UCSD-AML1 (cell line): ENCODE measurements around the gene ASH1L.
"Not testable (repeated sequence)": the region's sequence is repeated elsewhere in the genome, so short reads cannot be mapped to it uniquely, and the experiment has no call there.

ENCODE experiments used
- DNase-seq: peaks from one replicate; lab custom pipeline; 2025; ENCODE audit not compliant: unreplicated experiment; lab: John Stamatoyannopoulos, UW

ASH1L gene

DNA sequence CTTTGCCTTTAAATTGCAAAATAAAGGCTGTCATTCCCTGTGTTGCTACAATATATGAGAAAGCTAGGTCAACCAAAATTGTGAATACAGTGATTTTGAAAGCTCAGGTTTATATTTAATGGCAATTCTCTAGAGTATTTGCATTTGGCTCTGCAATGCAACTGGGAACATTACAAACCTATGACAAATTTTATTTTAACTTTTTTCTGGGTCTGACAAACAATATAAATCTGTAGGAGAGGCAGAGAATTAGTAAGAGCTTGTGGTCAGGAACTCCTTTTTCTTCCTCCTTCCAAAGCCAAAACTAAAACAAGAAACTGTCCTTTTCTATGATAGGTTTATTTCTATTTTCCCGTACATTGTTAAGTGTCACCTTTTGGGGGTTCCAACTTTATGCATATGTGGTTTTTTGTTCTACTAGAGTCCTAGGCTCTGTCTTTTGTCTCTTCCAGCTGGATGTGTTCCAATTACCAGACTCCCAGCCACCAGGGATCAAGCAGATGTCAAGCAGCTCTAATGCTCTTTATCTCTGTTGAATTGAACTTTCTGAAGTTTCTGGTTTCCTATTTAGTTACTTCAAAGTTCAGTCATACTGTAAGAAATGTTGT lies 106.9 kb downstream of the ASH1L start:
- no peak for DNase-seq

DNA sequence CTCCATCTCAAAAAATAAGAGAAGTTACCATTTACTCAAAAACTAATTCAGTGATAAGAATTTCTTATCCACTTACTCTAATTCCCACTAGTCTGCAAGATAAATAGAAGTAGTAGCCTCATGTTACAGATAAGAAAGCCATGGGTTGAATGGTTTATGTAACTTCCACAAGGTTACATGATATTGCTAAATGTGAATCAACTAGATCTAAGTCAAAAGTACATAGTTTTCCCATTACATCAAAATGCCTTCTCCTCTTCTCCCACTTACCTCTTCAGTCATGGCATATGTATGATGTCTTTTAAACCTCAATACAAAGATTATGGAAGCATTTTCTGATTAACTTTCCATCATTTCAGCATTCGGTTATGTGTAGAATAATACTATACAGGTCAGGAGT lies 108.5 kb downstream of the ASH1L start:
- no peak for DNase-seq

DNA sequence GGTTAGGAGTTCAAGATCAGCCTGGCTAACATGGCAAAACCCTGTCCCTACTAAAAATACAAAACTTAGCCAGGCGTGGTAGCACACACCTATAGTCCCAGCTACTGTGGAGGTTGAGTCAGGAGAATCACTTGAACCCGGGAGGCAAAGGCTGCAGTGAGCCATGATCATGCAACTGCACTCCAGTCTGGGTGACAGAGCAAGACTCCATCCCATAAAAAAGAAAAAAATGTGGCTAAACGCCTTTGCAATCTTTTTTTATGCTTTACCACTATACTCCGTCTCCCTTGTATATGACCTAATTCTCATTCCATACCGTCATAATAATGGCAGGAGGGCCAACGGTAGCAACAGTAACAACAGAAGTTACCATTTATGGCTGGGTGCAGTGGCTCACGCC lies 109.5 kb downstream of the ASH1L start:
- no peak for DNase-seq

DNA sequence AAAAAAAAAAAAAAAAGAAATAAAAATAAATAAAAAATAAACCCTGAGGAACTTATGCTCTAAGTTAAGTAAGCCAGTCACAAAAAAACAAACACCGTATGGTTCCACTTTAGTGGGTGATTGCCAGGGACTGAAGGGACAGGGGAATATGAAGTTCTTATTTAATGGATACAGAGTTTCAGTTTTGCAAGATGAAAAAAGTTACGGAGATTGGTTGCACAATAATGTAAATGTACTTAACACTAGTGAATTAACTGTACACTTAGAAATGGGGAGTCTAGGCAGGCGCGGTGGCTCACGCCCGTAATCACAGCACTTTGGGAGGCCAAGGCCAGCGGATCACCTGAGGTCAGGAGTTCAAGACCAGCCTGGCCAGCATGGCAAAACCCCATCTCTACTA lies 111.4 kb downstream of the ASH1L start:
- no peak for DNase-seq

GRCh38 chr1:155442431-155442830 lies 120.2 kb downstream of the ASH1L start:
- DNase-seq, result not testable (repeated sequence)

GRCh38 chr1:155437405-155437804 lies 125.2 kb downstream of the ASH1L start:
- DNase-seq, result no peak

GRCh38 chr1:155433831-155434389 lies 128.7 kb downstream of the ASH1L start:
- DNase-seq, result not testable (repeated sequence)

DNA sequence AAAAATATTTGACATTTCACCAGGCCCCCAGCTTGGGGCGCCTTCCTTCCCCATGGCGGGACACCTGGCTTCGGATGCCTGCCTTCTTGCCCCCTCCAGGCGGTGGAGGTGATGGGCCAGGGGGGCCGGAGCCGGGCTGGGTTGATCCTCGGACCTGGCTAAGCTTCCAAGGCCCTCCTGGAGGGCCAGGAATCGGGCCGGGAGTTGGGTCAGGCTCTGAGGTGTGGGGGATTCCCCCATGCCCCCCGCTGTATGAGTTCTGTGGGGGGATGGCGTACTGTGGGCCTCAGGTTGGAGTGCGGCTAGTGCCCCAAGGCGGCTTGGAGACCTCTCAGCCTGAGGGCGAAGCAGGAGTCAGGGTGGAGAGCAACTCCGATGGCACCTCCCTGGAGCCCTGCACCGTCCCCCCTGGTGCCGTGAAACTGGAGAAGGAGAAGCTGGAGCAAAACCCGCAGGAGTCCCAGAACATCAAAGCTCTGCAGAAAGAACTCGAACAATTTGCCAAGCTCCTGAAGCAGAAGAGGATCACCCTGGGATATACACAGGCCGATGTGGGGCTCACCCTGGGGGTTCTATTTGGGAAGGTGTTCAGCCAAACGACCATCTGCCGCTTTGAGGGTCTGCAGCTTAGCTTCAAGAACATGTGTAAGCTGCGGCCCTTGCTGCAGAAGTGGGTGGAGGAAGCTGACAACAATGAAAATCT lies 129.3 kb downstream of the ASH1L start:
- DNase-seq, result not testable (repeated sequence)

DNA sequence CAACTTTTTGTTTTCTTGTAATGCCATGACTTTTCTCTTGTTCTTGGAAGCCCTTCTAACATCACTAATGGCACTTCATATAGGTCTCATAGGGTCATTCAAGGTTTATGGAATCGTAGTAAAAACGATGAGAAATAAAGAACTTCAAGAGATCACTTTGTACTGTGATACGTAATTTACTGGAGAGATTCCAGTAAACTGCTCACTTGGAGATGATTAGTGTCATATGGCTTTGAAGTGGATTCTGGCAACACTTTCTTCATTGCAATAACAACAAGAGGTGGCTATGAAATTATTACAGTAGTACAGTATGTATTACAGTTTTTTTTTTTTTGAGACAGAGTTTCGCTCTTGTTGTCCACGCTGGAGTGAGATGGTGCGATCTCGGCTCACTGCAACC lies 138.5 kb downstream of the ASH1L start:
- DNase-seq, result no peak

GRCh38 chr1:155420788-155421187 lies 141.8 kb downstream of the ASH1L start:
- no peak for DNase-seq

DNA sequence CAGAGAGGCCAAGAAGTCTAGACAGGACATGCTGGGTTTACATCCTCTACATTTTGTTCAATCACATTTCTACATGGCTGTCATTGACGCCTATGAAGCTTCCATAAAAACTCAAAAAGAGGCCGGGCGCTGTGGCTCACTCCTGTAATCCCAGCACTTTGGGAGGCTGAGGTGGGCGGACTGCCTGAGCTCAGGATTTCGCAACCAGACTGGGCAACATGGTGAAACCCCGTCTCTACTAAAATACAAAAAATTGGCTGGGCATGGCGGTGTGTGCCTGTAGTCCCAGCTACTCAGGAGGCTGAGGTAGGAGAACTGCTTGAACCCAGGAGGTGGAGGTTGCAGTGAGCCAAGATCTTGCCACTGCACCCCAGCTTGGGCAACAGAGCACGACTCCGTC lies 150.8 kb downstream of the ASH1L start:
- not testable (repeated sequence) for DNase-seq

DNA sequence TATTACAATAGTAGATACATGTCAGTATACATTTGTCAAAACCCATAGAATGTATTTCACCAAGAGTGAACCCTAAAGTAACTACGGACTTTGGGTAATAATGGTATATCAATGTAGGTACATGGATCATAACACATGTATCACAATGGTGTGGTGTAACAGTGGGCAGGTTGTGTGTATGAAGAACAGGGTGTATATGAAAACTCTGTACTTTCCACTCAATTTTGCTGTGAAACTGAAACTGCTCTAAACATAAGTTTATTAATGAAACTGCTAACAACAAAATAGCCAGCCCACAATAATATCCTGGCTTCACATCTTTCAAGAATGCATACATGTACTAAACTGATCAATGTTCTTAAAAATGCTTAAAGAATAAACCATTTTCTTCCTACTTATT lies 151.7 kb downstream of the ASH1L start:
- no peak for DNase-seq

DNA sequence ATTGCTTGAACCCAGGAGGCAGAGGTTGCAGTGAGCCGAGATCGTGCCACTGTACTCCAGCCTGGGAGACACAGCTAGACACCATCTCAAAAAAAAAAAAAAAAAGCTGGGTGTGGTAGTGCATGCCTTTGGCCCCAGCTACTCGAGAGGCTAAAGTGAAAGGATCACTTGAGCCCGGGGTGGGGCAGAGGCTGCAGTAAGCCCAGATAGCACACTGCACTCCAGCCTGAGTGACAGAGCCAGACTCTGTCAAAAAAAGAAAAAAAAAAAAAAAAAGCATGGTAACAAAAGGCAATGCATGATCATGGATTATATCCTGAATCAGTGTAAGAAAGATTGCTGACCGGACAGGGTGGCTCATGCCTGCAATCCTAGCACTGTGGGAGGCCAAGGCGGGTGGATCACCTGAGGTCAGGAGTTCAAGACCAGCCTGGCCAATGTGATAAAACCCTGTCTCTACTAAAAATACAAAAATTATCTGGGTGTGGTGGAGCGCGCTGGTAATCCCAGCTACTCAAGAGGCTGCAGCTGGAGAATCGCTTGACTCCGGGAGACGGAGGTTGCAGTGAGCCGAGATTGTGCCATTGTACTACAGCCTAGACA lies 165.6 kb downstream of the ASH1L start:
- no peak for DNase-seq

DNA sequence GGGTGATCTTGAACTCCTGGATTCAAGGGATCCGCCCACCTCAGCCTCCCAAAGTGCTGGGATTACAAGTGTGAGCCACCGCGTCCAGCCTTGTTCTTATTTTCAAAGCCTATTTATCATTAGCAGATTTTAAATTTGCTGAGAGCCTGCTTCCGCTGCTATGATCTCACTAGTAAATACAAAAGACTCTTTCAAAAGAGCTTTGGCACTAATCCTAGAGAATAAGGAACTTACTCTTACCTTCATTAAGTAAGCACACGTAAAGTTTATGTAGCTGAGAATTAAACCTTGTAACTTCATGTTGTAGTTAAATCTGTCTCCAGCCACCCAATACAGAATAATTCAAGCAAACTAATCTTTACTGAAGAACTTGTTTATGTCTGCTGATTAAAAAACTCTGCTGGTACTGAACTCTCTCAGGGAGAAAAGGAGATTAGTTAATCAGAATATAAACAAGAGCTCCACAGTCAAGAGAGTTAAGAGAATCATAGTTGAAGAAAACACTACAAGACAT lies 169.6 kb downstream of the ASH1L start:
- DNase-seq, result no peak

DNA sequence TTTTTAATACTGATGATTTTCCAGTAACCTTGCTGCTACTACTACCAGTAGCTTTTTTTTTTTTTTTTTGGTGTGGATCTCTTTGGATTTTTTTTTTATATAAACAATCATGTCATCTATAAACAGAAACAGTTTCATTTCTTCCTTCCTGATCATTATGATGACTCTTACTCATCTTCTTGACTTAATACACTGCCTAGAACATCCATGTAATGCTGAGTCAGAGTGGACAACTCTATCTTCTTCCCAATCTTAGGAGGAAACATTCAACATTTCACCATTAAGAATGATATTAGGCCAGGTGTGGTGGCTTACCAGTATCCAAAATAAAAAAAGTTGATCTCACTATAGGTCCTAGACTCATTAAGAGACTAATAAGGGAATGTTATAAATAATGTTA lies 172.8 kb downstream of the ASH1L start:
- DNase-seq, result no peak

GRCh38 chr1:155385836-155386235 lies 176.8 kb downstream of the ASH1L start:
- not testable (repeated sequence) for DNase-seq

GRCh38 chr1:155383406-155383805 lies 179.2 kb downstream of the ASH1L start:
- DNase-seq, result no peak

DNA sequence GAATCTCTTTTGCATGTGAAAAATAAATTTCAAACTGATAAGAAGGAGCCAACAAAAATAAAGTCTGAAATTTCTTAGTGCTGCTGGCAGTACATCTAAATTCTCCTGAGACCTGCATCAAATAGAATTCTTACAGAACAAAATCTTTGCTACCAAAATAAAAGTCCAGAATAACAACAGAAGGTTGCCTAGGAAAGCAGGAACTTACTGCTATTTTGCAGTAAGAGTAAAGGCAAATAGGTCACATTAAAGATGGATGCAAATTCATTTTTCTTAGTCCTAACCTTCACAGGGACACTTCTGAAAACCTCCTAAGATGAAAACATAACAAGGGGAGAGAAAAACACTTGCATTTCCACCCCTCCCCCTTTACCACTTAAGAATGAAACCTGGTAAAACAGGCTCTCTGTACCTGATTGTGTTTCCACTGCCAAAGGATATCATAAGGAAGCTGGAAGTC lies 182.9 kb downstream of the ASH1L start:
- DNase-seq, result no peak

GRCh38 chr1:155379180-155379579 lies 183.4 kb downstream of the ASH1L start:
- DNase-seq, result no peak

DNA sequence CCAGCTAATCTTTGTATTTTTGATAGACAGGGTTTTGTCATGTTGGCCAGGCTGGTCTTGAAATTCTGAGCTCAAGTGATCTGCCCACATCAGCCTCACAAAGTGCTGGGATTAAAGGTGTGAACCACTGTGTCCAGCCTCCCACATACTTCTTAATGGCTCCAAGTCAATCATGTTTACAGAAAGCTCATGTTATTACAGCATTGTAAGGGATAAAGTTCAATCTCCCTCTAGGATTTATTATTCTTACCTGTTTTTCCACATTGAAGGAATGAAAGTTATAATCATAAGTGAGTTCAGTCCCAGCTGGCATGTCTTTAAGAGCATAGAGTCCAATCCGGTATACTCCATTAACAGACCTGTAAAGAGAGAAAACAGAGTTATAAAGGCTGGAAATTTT lies 202.6 kb downstream of the ASH1L start:
- no peak for DNase-seq

GRCh38 chr1:155352631-155353030 lies 210.0 kb downstream of the ASH1L start:
- DNase-seq, result no peak

DNA sequence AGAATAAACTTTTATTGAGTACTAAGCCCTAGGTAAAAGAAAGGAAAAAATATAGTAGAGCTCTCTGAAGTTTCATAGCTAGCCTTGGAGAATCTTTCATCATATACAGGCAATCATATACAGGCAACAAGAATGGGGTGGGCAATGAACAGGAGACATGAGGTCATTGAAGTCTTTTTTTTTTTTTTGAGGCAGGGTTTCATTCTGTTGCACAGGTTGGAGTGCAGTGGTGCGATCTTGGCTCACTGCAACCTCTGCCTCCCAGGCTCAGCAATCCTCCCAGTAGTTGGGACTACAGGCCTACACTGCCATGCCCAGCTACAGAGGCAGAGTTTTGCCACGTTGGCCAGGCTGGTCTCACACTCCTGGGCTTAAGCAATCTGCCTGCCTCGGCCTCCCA lies 219.8 kb downstream of the ASH1L start:
- no peak for DNase-seq
